RCC 7860 (cell line): Measurements from ENCODE around the gene HSD17B3.
"Not testable (repeated sequence)": the region's sequence is repeated elsewhere in the genome, so short reads cannot be mapped to it uniquely, and the experiment has no call there.

Experiments
- DNase-seq: peaks from one replicate; pipeline ENCODE4 v3.0.0-alpha.2; 2015; ENCODE audit warnings: low spot score
- FAIRE-seq: peaks from 2 replicates; lab custom pipeline; 2012; peaks lifted over from hg19 to GRCh38; lab: Jason Lieb, UNC

Gene HSD17B3

DNA sequence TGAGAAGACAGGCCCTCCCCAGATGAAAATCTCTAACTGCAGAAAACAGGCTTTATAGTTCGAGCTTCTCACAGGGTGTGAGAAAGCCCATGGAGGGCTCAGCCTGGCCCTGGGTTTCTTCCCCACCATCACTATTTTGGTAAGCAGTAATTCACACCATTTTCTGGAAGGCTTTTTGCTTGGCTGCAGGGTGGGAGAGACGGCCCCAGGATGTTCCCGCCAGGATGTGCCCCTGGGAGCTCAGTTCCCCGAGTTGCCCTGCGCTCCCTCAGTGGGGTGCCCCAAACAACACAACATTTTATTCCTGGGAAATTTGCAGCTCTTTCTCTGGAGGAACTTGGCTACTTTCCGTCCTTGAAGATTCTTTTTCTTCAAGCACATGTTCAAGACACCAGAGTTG is 100.8 kb downstream of the HSD17B3 start:
- no peak for FAIRE-seq
- no peak for DNase-seq

DNA sequence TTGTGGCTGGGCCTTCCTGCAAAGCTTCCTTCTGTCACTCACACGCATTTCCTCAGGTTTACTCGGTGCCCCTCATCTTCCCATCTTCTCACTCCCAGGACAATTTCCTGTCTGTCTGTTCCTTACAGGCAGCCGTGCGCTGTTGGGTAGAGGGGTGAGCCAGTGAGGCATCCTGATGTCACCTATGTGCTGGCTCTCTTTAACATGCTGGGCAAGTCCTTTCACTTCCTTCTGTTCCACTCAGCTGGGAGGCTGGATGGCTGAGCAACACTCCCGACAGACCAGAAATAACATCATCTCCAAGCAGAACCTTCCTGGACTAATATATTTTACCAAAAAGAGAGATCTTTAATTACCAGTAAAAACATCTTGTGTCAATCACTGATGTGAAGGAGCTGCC is 103.0 kb downstream of the HSD17B3 start:
- no peak for FAIRE-seq

DNA sequence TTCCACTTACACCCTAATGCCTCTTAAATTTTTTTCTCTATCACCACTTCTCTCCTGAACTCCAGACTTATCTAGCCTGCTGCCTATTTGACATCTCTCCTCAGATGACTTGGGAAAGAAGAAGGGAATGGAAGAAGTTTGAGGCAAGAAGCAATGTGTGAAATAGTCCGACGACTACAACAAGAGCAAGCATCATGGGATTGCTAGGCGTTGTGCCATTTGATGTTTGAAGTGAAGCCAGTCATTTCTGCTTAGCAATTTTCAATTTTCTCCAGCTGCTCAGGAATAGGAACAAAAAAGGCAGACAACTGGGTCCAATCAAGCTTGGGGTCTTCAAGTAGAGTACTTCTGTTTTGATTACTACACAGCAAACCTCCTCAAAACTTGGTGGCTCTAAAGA is 106.4 kb downstream of the HSD17B3 start:
- DNase-seq (no peak), FAIRE-seq (no peak)

More for the DNA sequence above, 103.0 kb downstream of the HSD17B3 start:
- DNase-seq = no peak

DNA sequence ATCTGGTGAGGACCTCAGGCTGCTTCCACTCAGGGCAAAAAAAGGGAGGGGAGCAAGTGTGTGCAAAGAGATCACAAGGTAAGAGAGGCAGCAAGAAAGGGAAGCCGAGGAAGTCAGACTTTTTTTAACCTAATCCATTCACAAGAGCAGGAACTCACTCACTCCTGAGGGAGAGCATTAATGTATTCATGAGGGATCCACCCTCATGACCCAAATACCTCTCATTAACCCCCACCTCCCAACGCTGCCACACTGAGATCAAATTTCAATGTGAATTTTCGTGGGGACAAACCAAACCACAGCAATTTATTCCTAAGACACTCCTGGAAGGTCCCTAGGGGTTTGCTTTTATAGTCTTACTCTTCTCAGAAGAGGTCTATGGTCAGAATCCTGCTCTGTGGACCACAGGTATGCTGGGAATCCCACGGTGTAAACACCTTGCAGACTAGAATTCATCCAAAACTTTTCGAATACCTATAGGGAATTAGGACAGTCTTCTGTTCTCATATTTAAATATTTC is 108.7 kb downstream of the HSD17B3 start:
- no peak for FAIRE-seq
- no peak for DNase-seq

DNA sequence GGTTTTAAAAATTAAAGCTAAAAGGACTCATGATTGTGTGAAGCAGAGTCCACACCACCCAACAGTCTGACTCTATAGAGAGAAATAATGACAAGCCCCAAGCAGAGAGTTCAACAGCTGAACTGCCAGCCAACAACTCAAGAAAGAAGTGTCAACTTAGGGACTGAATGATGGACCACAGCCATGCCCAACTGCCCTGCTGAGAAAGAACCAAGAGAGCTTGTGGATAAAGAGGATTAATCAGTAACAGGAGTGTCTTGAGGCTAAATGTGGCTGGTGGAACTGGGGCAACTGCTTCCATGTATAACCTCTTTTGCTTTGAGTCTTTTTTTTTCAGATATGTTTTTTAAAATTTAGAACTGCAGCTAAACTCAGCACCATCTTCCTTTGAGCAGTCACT is 109.3 kb downstream of the HSD17B3 start:
- DNase-seq = no peak

DNA sequence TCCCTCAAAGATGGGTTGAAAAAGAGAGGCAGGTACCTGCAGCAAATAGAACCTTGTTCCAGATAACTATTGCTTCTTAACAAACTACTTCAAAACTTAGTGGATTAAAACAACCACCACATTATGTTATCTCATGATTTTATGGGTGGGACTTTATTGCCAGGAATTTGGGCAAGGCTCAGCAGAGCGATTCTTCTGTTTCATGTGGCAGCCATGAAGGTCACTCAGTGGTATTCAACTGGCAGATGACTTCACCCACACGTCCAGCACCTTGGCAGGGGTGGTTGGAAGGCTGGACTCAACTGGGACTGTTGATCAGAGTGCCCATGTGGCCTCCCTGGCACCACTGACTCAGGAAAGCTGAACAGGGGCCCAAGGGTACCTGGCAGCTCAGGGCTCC is 112.0 kb downstream of the HSD17B3 start:
- FAIRE-seq (no peak), DNase-seq (no peak)

More for the DNA sequence above, 109.3 kb downstream of the HSD17B3 start:
- FAIRE-seq = no peak

DNA sequence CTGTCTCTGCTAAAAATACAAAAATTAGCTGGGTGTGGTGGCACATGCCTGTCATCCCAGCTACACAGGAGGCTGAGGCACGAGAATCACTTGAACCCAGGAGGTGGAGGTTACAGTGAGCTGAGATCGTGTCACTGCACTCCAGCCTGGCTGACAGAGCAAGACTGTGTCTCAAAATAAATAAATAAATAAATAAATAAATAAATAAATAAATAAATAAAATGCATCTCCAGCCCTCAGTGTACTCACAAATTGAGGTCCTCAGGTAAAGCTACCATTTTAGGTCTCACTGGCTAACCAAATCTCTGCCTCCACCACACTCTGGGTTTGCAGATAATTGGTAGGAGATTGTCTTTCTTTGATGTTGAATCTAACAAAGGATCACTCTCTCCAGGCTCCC is 112.4 kb downstream of the HSD17B3 start:
- FAIRE-seq, DNase-seq: not testable (repeated sequence)

DNA sequence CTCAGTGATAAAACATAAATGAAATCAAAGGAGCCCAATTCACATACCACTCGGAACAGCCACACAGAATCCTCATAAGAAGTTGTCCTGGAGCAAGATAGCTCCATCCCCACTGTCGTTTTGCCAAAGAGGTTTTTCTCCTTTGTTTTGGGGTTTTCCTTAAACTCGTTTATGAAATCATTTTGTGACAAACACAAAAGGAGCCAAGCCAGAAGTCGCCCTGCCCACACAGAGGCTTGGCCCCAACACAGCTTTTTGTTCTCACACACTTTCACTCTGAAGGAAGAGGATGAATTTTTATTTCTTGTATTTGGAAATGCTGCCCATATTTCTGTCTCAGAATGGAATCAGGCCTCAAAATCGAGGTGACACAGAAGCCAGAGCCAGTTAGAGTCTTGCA is 113.4 kb downstream of the HSD17B3 start:
- no peak for FAIRE-seq

DNA sequence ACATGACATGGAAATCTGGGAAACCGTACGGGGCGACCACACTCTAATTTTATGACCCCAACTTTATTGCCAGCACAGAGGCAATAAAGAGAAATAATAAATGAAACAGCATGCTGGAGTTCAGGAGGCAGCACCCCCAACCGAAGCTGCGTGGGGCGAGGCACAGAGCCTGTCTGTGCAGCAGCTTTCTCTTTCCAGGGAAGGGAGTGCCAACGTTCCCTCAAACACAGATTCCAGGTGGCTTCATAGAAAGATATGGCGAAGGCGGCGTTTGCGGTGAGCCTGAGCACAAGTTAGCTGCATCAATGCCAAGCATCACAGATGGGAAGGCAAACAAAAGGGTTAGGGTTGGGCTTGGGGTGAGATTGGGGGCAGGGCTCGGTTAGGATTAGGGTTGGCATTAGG is 114.8 kb downstream of the HSD17B3 start:
- FAIRE-seq (no peak), DNase-seq (no peak)

More for the DNA sequence above, 113.4 kb downstream of the HSD17B3 start:
- no peak for DNase-seq

DNA sequence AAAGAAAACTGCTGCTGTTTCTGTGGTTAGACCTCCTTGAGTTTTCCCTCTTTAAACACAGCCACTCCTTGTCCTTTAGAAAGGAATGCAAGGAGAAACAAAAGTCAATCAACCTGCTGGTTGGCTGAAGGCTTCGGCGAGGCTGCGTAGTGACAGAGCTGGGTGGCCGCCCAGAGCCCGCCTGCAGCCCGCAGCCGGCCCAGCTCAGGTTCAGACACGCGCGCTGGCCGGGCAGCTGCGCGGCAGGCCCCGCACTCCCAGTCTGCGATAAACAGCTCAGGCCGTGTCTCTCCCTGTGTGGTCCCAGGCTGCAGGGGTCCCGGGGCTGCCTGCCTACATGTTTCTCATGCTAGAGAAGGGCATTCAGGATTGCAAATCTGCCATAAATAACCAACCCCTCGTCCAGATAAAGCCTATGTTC is 115.4 kb downstream of the HSD17B3 start:
- DNase-seq (no peak), FAIRE-seq (no peak)

DNA sequence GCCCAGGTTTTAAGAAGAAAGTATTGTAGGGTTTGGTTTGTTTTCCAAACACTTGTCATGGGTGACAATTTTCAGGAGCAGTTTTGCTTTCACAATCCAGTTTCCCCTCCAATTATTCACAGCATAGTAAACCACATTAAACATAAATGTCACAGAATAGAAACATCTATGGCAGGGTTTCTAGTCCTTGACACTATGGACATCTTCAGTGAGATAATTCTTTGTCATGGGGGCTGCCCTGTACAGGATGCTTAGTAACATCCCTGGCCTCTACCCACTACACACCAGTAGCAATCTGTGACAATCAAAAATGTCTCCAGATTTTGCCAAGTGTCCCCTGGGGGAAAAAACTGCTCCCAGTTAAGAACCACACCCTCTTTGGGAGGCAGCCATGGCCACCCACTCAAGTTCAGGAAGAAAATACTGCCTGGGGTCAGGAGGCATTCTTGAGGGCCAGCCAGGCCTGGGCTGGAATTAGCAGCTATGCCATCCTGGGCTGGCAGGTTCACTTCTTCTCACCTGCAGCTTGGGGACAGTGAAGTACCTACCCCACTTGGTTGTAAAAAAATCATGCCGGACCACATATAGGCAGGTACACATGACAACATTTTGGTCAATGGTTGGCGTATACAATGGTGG is 116.3 kb downstream of the HSD17B3 start:
- DNase-seq (no peak), FAIRE-seq (no peak)
